Kidney (tissue), 14 donors: ENCODE measurements around the gene TAP1. TPM values are rescaled to one million over a fixed set of nuclear protein-coding genes. Genes with fewer than 3 reads are reported as not detected.

Experiments
- DNase-seq, 5 donors: peaks; one replicate each; pipeline ENCODE4 v3.0.0-alpha.2; 2013 to 2020
- FAIRE-seq: peaks from 2 replicates; lab custom pipeline; 2012; peaks lifted over from hg19 to GRCh38; lab: Jason Lieb, UNC
- H3K27ac ChIP-seq, 2 donors: one replicate each; pipeline ENCODE4 v1.7.0; 2013; ENCODE audit warnings: low read depth in 2 of 2, low read length in 2 of 2, inconsistent platforms in 1 of 2
- H3K27me3 ChIP-seq: one replicate; pipeline ENCODE4 v1.7.1; 2013; ENCODE audit warnings: low read length, inconsistent platforms; ENCODE audit not compliant: control insufficient read depth, insufficient read depth
- H3K36me3 ChIP-seq, 3 donors: one replicate each; pipeline versions ENCODE4 v1.7.0 to v1.7.1; 2013; ENCODE audit warnings: low read length in 3 of 3, control low read depth in 1 of 3, inconsistent platforms in 1 of 3; ENCODE audit not compliant: insufficient read depth in 3 of 3, control insufficient read depth in 2 of 3
- H3K4me1 ChIP-seq, 3 donors: one replicate each; pipeline versions ENCODE4 v1.7.0 to v1.7.1; 2013; ENCODE audit warnings: low read length in 3 of 3, inconsistent platforms in 1 of 3, low read depth in 1 of 3; ENCODE audit not compliant: control insufficient read depth in 2 of 3, insufficient read depth in 2 of 3
- H3K4me3 ChIP-seq, 3 donors: one replicate each; pipeline versions ENCODE4 v1.7.0 to v1.8.1; 2013; ENCODE audit warnings: low read length in 3 of 3, control low read depth in 1 of 3, inconsistent platforms in 1 of 3
- H3K9ac ChIP-seq, 3 donors: one replicate each; pipeline versions ENCODE4 v1.7.0 to v1.7.1; 2013; ENCODE audit warnings: low read length in 3 of 3, control low read depth in 1 of 3, inconsistent platforms in 1 of 3
- H3K9me3 ChIP-seq, 3 donors: one replicate each; pipeline versions ENCODE4 v1.7.0 to v1.7.1; 2013; ENCODE audit warnings: low read length in 3 of 3, control low read depth in 1 of 3, inconsistent platforms in 1 of 3; ENCODE audit not compliant: control insufficient read depth in 2 of 3, insufficient read depth in 1 of 3
- CTCF ChIP-seq: IDR thresholded peaks from 3 replicates; pipeline ENCODE4 v1.5.1; 2012; ENCODE audit warnings: mild to moderate bottlenecking, moderate library complexity, borderline replicate concordance; ENCODE audit not compliant: insufficient read depth; ENCODE audit errors: extremely low read depth
- intact Hi-C: fragments of 100-400 bp; cut with DNase I; formaldehyde crosslinking; loops from one replicate; pipeline ENCODE4 v1.11.1; 2022
- polyA plus RNA-seq: library from polyadenylated mRNA; stranded (reverse); fragments of 350-450 nt; fragmentation: Illumina TruSeq; extraction: RNeasy Lipid Tissue Mini Kit (QIAGEN cat#74804); gene quantifications from one replicate; pipeline ENCODE4 v1.2.3, GENCODE V29; 2014; ENCODE audit warnings: low read depth, low replicate concordance; ENCODE audit not compliant: insufficient read depth
- total RNA-seq: library from RNA; stranded (reverse); fragmentation: NEBNext Ultra II Directional; extraction: Animal tissue kit (Norgen Biotek cat#: 25700); gene quantifications from one replicate; pipeline ENCODE4 v1.2.1, GENCODE V29; 2021
- donor health status: control.
- donor health status: control.
- donor health status: control.
- donor health status: control.
- donor health status: control.
- donor health status: DM: yes; HTN: yes; CAD: no.
- donor health status: Normal renal cell carcinoma (clear cell type).

TAP1 gene
- total and polyA plus RNA-seq, 2 donors from 2014 or later: 32.1 to 45.4 TPM

- no peak overlapping the region for H3K9ac ChIP-seq
- H3K36me3 ChIP-seq: no peaks in the 10 kb centered on the region
- H3K9me3 ChIP-seq: no peaks in the 10 kb centered on the region
- DNase-seq (no peak), FAIRE-seq (no peak)
- H3K4me1 ChIP-seq: no peaks in the 10 kb centered on the region
- H3K27ac ChIP-seq: no peak overlapping the region
- no peaks in the 10 kb centered on the region for H3K27me3 ChIP-seq
- H3K4me3 ChIP-seq: no peak overlapping the region
- TF ChIP-seq CTCF: no peak
- intact Hi-C loops: no loop called here
Measured at GRCh38 chr6:32818867-32819266, 34.6 kb downstream of the TAP1 start.

GRCh38 chr6:32816746-32817204 is 36.7 kb downstream of the TAP1 start, which contains the start of gene HLA-DOB:
Gene HLA-DOB (minus strand): TSS chr6:32817002. CDS start chr6:32816951, 51 bp downstream.
- H3K27ac ChIP-seq: no peak within 1 kb of the TSS
- peak within 1 kb of the TSS in 1 of 3 donors; percentile 16 for H3K9ac ChIP-seq
- no peaks in the 10 kb centered on the region for H3K4me1 ChIP-seq
- H3K27me3 ChIP-seq: no peaks in the 10 kb centered on the region
- H3K4me3 ChIP-seq: peak within 1 kb of the TSS in 2 of 3 donors; percentile 7 to 45
- DNase-seq (no peak), FAIRE-seq (no peak)
- no peak for TF ChIP-seq CTCF
- intact Hi-C loops: no loop called here
- H3K9me3 ChIP-seq: no peaks in the 10 kb centered on the region
- no peaks in the 10 kb centered on the region for H3K36me3 ChIP-seq

GRCh38 chr6:32815996-32816395 is 37.5 kb downstream of the TAP1 start:
- H3K4me3 ChIP-seq: no peak overlapping the region
- no peak for FAIRE-seq
- H3K36me3 ChIP-seq: no peaks in the 10 kb centered on the region
- no peaks in the 10 kb centered on the region for H3K4me1 ChIP-seq
- intact Hi-C loops: no loop called here
- no peak for DNase-seq
- TF ChIP-seq CTCF: no peak
- H3K9me3 ChIP-seq: no peaks in the 10 kb centered on the region
- no peaks in the 10 kb centered on the region for H3K27me3 ChIP-seq
- H3K9ac ChIP-seq: no peak overlapping the region
- no peak overlapping the region for H3K27ac ChIP-seq

GRCh38 chr6:32815115-32815514 is 38.4 kb downstream of the TAP1 start:
- no peak for TF ChIP-seq CTCF
- Histone ChIP-seq H3K4me3 (no peak overlapping the region), H3K27me3 (no peaks in the 10 kb centered on the region), H3K27ac (no peak overlapping the region), H3K9ac (no peak overlapping the region), H3K4me1 (no peaks in the 10 kb centered on the region), H3K36me3 (no peaks in the 10 kb centered on the region), H3K9me3 (no peaks in the 10 kb centered on the region)
- DNase-seq: no peak
- intact Hi-C loops: no loop called here
- FAIRE-seq: no peak
